Measurements from ENCODE around the gene BNC2. TPM values are rescaled to one million over a fixed set of nuclear protein-coding genes. Genes with fewer than 3 reads are reported as not detected.

The BNC2 gene
- total RNA-seq, 2 experiments from 2014 or later = not detected

DNA sequence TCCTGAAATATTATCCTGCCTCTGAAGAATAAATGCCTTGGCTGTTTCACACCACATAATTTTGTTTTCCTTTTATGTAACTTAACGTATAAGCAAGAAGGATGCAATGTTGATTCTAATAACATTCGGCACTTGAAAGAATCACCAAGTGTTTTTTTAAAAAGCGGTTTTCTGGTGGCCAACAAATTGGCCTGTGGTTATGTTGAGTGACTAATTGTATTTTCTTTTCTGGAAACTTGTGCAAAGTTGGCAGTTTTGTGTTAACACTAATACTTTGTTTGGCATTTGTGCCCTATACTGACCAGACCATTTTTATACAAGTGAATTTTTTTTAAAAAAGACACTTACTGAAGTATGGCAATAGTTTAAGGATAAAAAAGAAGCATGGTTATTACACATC lies 452.7 kb downstream of the BNC2 start:
- POLR2A ChIA-PET = no interaction called here
- ATAC-seq (no peak), DNase-seq (no peak)
- Mint-ChIP-seq H3K27ac (no peak overlapping the region), H3K4me3 (no peak overlapping the region), H3K9me3 (ENCODE audit: low read depth) (peaks cover 4% of the 10 kb centered on the region), H3K27me3 (peaks cover 3% of the 10 kb centered on the region), H3K4me1 (peaks cover 3% of the 10 kb centered on the region), H3K36me3 (ENCODE audit: low read depth) (no peaks in the 10 kb centered on the region)
- intact Hi-C loops (cut with DNase I, micrococcal nuclease) = no loop called here
- CTCF ChIA-PET = no interaction called here

DNA sequence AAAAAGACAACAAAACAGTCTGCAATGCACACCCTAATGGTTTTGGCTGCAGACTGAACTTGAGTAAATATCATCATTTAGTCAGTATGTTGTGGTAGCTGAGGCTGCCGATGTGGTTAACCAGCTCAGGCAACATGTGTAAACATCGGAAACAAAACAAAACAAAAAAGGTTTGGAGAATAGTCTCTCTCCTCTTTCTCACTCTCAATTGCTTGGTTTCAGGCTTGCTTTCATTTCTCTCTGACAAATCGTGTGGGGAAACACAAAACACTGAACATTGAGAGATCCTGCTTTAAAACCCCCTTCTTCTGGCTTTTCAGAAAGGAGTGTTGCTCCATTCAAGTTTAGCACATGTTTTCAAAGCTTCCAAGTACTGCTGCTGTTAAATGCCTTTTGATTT lies 453.3 kb downstream of the BNC2 start:
- peaks cover 4% of the 10 kb centered on the region for H3K9me3 Mint-ChIP-seq (ENCODE audit: low read depth)
- no peak overlapping the region for H3K4me3 Mint-ChIP-seq
- intact Hi-C loops (cut with DNase I, micrococcal nuclease) = no loop called here
- peaks cover 3% of the 10 kb centered on the region for H3K4me1 Mint-ChIP-seq
- no peak for DNase-seq
- no peaks in the 10 kb centered on the region for H3K36me3 Mint-ChIP-seq (ENCODE audit: low read depth)
- H3K27me3 Mint-ChIP-seq = peaks cover 3% of the 10 kb centered on the region
- ChIA-PET POLR2A (no interaction called here), CTCF (interaction anchor here (0.7 kb wide), 1 partner anchor 129 kb away, joined by 3 read pairs; no protein-coding TSS in a partner anchor)
- no peak for ATAC-seq
- H3K27ac Mint-ChIP-seq = no peak overlapping the region

DNA sequence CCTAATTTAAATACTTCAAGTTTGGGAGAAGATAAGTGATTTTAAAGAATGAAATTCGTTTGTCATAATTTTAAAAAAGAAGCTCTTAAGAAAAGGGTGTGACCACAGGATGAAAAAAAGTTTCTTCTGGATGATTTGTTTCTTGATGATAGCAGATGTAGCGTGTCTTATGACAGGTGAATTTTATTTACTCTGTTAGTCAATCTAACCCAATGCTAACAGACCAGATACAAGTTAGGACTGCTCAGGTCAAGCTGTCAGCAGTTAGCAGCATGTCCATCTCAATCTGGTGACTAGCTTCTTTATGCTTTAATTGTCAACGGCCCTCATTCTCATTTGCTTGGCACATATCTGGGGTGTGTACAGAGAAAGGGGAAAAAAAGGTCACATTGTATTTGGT lies 456.0 kb downstream of the BNC2 start:
- peaks cover 3% of the 10 kb centered on the region for H3K4me1 Mint-ChIP-seq
- H3K9me3 Mint-ChIP-seq (ENCODE audit: low read depth) = peaks cover 4% of the 10 kb centered on the region
- DNase-seq (no peak), ATAC-seq (no peak)
- CTCF ChIA-PET = interaction anchor here (1.1 kb wide), 1 partner anchor 542 kb away, joined by 3 read pairs; no protein-coding TSS in a partner anchor
- intact Hi-C loops (cut with DNase I, micrococcal nuclease) = no loop called here
- H3K27ac Mint-ChIP-seq = no peak overlapping the region
- H3K36me3 Mint-ChIP-seq (ENCODE audit: low read depth) = no peaks in the 10 kb centered on the region
- peaks cover 3% of the 10 kb centered on the region for H3K27me3 Mint-ChIP-seq
- POLR2A ChIA-PET = no interaction called here
- no peak overlapping the region for H3K4me3 Mint-ChIP-seq

DNA sequence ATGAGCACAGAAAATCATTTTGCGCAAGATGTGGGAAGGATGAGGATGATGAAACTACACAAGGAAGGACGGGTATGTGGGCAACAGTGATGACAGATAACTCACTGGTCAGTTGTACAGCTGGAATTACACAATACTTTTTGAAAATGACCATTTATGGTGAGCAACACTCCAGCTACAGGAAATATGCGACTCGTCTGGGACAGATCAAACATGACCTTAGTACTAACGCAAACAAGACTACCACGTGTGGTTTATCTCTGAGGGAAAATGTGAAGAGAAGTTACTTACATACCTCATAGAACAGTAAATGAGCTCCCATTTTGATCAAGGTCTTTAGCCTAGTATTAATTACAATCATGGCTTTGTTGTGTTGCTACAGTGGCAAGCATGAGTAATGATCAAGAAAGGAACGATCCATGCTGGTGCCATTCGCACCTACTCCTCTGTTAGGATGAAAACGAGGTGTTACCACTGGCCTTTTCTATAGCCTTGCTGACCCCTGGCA lies 456.9 kb downstream of the BNC2 start:
- H3K27ac Mint-ChIP-seq = no peak overlapping the region
- CTCF ChIA-PET = interaction anchor here (1.1 kb wide), 1 partner anchor 541 kb away, joined by 3 read pairs; no protein-coding TSS in a partner anchor
- no peaks in the 10 kb centered on the region for H3K36me3 Mint-ChIP-seq (ENCODE audit: low read depth)
- peaks cover 4% of the 10 kb centered on the region for H3K9me3 Mint-ChIP-seq (ENCODE audit: low read depth)
- ATAC-seq = no peak
- no peak for DNase-seq
- H3K4me3 Mint-ChIP-seq = no peak overlapping the region
- intact Hi-C loops (cut with DNase I, micrococcal nuclease) = no loop called here
- POLR2A ChIA-PET = no interaction called here
- peaks cover 3% of the 10 kb centered on the region for H3K27me3 Mint-ChIP-seq
- H3K4me1 Mint-ChIP-seq = peaks cover 3% of the 10 kb centered on the region

DNA sequence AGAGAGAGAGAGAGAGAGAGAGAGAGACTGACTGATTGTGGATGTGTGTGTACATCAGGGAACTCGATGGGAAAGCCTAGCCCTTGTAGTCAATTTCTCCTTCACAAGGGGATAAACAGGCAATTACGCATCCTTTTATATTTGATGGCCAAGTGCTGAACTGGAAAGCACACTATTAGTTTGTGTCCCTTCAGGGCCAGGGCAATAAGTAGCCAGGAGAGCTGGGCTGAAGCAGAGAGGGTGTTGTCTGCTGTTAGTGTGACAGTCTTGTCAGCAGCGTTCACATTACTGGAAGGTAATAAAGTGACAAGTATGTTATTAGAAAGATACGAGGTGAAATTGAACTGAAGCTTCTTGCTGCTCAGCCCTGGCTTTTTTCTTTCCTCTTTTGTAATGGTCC lies 457.7 kb downstream of the BNC2 start:
- ChIA-PET CTCF (no interaction called here), POLR2A (no interaction called here)

DNA sequence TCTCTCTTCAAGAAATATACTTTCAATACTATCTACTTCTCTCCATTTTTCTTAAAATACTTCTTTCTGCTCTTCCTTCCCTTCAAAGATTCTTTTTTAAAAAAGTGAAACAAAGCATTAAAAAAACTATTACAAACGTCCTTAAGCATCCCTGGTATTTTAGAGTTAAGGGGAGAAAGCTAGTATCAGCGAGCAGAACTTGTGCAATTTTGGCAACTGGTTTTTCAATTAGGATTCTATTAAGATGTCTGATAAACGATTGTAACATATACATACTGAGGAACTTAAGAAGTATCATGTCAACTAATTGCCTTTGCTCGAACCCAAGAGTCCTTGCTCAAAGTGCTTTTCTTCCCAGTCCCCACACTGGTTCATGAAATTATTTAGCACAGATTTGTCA lies 459.2 kb downstream of the BNC2 start:
- H3K4me1 Mint-ChIP-seq = no peaks in the 10 kb centered on the region
- ChIA-PET CTCF (no interaction called here), POLR2A (no interaction called here)
- H3K27me3 Mint-ChIP-seq = peaks cover 3% of the 10 kb centered on the region
- no peaks in the 10 kb centered on the region for H3K36me3 Mint-ChIP-seq (ENCODE audit: low read depth)
- intact Hi-C loops (cut with DNase I, micrococcal nuclease) = no loop called here
- no peak for DNase-seq
- no peak overlapping the region for H3K4me3 Mint-ChIP-seq
- no peak for ATAC-seq
- no peak overlapping the region for H3K27ac Mint-ChIP-seq
- H3K9me3 Mint-ChIP-seq (ENCODE audit: low read depth) = peaks cover 4% of the 10 kb centered on the region

More for the DNA sequence above, 457.7 kb downstream of the BNC2 start:
- Mint-ChIP-seq H3K4me3 (no peak overlapping the region), H3K4me1 (peaks cover 3% of the 10 kb centered on the region), H3K27me3 (peaks cover 3% of the 10 kb centered on the region), H3K27ac (no peak overlapping the region), H3K9me3 (ENCODE audit: low read depth) (peaks cover 4% of the 10 kb centered on the region), H3K36me3 (ENCODE audit: low read depth) (no peaks in the 10 kb centered on the region)
- intact Hi-C loops (cut with DNase I, micrococcal nuclease) = no loop called here
- DNase-seq (no peak), ATAC-seq (no peak)

DNA sequence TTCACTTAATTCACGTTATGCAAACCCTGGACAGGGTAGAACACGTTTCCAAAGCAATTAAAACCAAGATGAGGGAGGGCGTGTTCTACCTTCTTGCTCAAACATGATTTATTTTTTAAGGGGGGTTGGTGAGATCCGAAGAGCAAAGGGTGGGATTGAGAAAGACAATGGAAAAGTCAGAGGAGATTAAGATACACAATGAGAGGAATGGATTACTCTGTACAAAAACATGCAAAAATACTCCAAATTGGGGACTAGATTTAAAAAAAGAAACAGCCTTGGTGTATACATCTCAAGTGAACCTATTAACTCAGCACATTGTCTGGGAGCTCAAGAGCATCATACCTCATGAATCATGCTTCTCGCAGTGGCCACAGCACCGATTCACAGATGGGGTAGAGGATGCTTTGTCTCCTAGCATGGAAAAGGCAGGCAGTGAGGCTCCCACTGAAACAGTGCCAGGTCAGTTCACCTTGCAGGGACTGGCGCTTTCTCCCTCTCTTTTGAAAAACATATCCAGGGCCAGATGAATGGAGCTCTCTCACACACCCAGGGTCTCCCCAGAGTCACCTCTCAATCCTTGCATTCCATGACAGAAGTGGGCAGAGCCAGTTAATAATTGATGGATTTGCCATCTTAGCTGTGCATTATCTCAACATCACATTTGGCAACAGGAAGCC lies 459.7 kb downstream of the BNC2 start:
- H3K4me3 Mint-ChIP-seq = no peak overlapping the region
- no peak overlapping the region for H3K27ac Mint-ChIP-seq
- POLR2A ChIA-PET = no interaction called here
- intact Hi-C loops (cut with DNase I, micrococcal nuclease) = no loop called here
- H3K36me3 Mint-ChIP-seq (ENCODE audit: low read depth) = no peaks in the 10 kb centered on the region
- H3K27me3 Mint-ChIP-seq = peaks cover 3% of the 10 kb centered on the region
- no peak for ATAC-seq
- CTCF ChIA-PET = no interaction called here
- H3K4me1 Mint-ChIP-seq = no peaks in the 10 kb centered on the region
- no peak for DNase-seq
- peaks cover 4% of the 10 kb centered on the region for H3K9me3 Mint-ChIP-seq (ENCODE audit: low read depth)

DNA sequence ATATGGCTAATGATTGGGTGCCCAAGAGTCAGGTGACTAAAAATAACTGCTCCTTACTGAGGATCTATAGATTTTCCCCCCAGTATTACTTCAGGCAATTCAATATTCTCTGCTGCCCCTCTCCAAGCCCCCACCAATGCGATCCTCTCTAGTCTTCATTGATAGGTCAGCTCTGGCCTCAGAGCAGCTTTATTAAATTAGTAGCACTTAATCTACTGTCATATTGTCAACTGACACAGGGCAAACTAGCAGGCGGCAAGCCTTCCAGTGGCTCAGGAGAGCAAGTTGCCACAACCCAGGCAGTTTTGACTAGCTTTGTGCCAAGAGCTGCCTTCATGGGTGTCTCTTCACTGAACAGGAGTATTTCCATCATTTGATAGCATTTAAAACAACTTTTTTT lies 462.9 kb downstream of the BNC2 start:
- ATAC-seq = no peak
- POLR2A ChIA-PET = interaction anchor here (0.6 kb wide), 1 partner anchor 48 kb away, joined by 8 read pairs; no protein-coding TSS in a partner anchor
- no peak overlapping the region for H3K27ac Mint-ChIP-seq

DNA sequence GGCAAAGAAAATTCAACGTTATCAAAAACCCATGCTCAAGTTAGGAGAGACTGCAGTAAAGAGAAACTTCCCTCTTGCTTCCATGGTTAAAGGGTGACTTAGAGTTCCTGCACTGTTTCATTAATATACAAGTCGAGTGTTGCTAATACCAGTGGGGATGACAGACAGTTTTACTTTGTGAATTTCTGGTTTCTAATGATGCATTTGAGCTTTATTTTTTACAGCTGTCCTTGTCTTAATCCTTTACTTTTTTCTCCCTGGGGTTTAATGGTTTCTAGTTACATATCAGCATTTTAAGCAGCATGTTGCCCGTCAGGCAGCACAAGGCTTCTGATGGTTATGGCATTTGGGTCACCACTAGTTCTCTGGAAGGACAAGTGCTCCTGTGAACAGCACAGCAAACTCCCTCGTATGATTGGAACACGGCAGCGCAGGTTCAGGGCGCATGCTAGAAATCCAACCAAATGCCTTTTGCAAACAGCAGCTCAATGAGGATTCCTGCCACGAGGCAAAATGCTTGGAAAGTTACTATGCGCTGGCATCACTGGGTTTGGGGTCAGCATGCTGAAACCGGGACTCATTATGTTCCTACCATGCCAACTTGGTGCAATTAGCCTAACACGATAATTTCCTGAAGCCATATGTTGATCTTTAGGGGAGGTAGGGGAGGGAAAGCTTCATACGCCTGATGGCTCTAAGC lies 463.8 kb downstream of the BNC2 start:
- H3K27ac Mint-ChIP-seq = no peak overlapping the region
- ATAC-seq (no peak), DNase-seq (no peak)
- H3K9me3 Mint-ChIP-seq (ENCODE audit: low read depth) = peaks cover 2% of the 10 kb centered on the region
- H3K27me3 Mint-ChIP-seq = no peaks in the 10 kb centered on the region
- no peak overlapping the region for H3K4me3 Mint-ChIP-seq
- H3K4me1 Mint-ChIP-seq = no peaks in the 10 kb centered on the region
- POLR2A ChIA-PET = interaction anchor here (0.6 kb wide), 1 partner anchor 49 kb away, joined by 8 read pairs; no protein-coding TSS in a partner anchor
- CTCF ChIA-PET = no interaction called here
- intact Hi-C loops (cut with DNase I, micrococcal nuclease) = no loop called here
- no peaks in the 10 kb centered on the region for H3K36me3 Mint-ChIP-seq (ENCODE audit: low read depth)

More for the DNA sequence above, 462.9 kb downstream of the BNC2 start:
- Mint-ChIP-seq H3K4me3 (no peak overlapping the region), H3K27me3 (no peaks in the 10 kb centered on the region), H3K4me1 (no peaks in the 10 kb centered on the region), H3K9me3 (ENCODE audit: low read depth) (peaks cover 2% of the 10 kb centered on the region), H3K36me3 (ENCODE audit: low read depth) (no peaks in the 10 kb centered on the region)
- DNase-seq = no peak
- CTCF ChIA-PET = no interaction called here
- intact Hi-C loops (cut with DNase I, micrococcal nuclease) = no loop called here

DNA sequence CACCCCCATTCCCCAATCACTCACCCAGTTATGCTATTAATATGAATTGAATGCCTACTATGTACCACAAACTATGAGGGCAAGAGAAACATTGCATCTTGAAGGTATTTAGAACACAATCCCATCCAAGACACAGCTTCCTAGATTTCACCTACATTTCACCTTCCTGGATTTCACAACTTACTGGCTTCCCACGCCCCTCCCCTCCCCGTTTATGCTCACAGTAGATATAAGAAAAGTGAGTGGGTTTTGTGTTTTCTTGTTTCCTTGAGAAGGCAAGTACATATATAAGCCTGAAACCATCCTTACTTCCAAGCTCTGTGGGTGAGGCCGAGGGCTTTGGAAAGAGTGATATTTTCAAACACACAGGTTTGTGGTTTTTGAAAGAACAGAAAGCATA lies 465.0 kb downstream of the BNC2 start:
- Mint-ChIP-seq H3K4me1 (no peaks in the 10 kb centered on the region), H3K36me3 (ENCODE audit: low read depth) (no peaks in the 10 kb centered on the region), H3K27me3 (no peaks in the 10 kb centered on the region), H3K27ac (no peak overlapping the region), H3K9me3 (ENCODE audit: low read depth) (peaks cover 2% of the 10 kb centered on the region), H3K4me3 (no peak overlapping the region)
- ChIA-PET CTCF (no interaction called here), POLR2A (no interaction called here)
- ATAC-seq (no peak), DNase-seq (no peak)
- intact Hi-C loops (cut with DNase I, micrococcal nuclease) = no loop called here

DNA sequence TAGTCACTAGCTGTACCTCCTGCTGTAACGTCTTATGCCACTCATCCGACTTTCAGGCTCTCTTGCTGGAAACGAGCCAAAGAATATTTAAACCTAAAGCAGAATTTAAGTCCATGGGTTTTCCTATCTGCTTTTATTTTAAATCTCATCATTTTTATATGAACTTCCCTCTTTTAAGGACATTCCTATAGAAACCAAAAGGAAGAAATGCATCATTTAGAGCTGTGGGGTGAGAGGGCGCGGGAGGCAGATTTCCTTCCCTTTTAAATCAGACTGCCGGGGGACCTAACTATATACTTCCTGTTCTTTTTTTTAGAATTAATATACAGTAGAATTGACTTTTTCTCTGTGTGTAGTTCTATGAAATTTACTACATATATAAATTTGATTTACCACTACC lies 468.8 kb downstream of the BNC2 start:
- no peak overlapping the region for H3K4me3 Mint-ChIP-seq
- intact Hi-C loops (cut with DNase I, micrococcal nuclease) = no loop called here
- H3K27me3 Mint-ChIP-seq = peaks cover 4% of the 10 kb centered on the region
- CTCF ChIA-PET = no interaction called here
- POLR2A ChIA-PET = no interaction called here
- H3K27ac Mint-ChIP-seq = no peak overlapping the region
- H3K9me3 Mint-ChIP-seq (ENCODE audit: low read depth) = peaks cover 2% of the 10 kb centered on the region
- no peak for ATAC-seq
- no peaks in the 10 kb centered on the region for H3K4me1 Mint-ChIP-seq
- H3K36me3 Mint-ChIP-seq (ENCODE audit: low read depth) = no peaks in the 10 kb centered on the region
- no peak for DNase-seq

DNA sequence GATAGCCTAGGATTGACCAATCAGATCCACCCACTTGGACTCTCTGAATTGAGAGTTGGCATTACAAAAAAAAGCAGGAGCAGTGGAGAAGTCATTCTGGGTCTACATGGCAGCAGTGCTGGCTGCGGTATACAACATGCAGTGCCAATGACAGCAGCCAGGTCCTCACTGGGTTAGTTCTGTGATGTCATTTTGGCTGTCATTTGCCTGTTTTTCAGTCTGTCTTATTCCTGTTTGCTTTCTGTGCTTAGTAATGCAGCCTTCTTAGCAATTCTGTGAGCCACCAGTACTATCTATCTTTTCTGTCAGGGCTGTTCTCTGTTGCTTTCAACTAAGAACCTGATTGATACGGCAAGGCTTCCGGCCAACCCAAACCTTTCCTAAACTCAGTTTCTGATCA lies 471.8 kb downstream of the BNC2 start:
- intact Hi-C loops (cut with DNase I, micrococcal nuclease) = no loop called here
- DNase-seq (no peak), ATAC-seq (no peak)
- no peak overlapping the region for H3K4me3 Mint-ChIP-seq
- H3K4me1 Mint-ChIP-seq = no peaks in the 10 kb centered on the region
- H3K9me3 Mint-ChIP-seq (ENCODE audit: low read depth) = no peaks in the 10 kb centered on the region
- H3K27me3 Mint-ChIP-seq = peaks cover 4% of the 10 kb centered on the region
- H3K27ac Mint-ChIP-seq = no peak overlapping the region
- ChIA-PET CTCF (no interaction called here), POLR2A (no interaction called here)
- no peaks in the 10 kb centered on the region for H3K36me3 Mint-ChIP-seq (ENCODE audit: low read depth)
